Endothelial cell of umbilical vein (primary cell): ENCODE data around the gene METRN. TPM values are rescaled to one million over a fixed set of nuclear protein-coding genes. Genes with fewer than 3 reads are reported as not detected.

Experiments used
- BruUV-seq: library from RNA; stranded (reverse); fragments of 400-500 nt; replicated peaks from 2 replicates; lab custom pipeline; 2021; lab: Mats Ljungman, UMichigan
- CTCF ChIA-PET: fragments of 300-600, 350-600 bp; sonication (Branson Sonifier 250); formaldehyde crosslinking; loops from one replicate; lab custom pipeline; 2021; ENCODE audit warnings: antibody characterized with exemption, inconsistent platforms; lab: Charles Lee
- POLR2A ChIA-PET: fragments of 300-600, 350-600 bp; sonication (Branson Sonifier 250); formaldehyde crosslinking; loops from one replicate; lab custom pipeline; 2021; ENCODE audit warnings: antibody characterized with exemption, inconsistent platforms; lab: Charles Lee
- DNase-seq: peaks from one replicate; pipeline ENCODE4 v3.0.0-alpha.2; 2011; ENCODE audit warnings: low read depth, low spot score
- FAIRE-seq: peaks from 2 replicates; lab custom pipeline; 2011; peaks lifted over from hg19 to GRCh38; lab: Jason Lieb, UNC
- H2AFZ ChIP-seq: 2 replicates; pipeline ENCODE4 v1.6.0; 2012; ENCODE audit warnings: low read depth, low read length, control low read depth, inconsistent platforms
- H3K27ac ChIP-seq: 2 replicates; pipeline ENCODE4 v1.5.1; 2011; ENCODE audit warnings: low read depth, mild to moderate bottlenecking, control low read depth, low read length, moderate library complexity; ENCODE audit not compliant: insufficient read depth
- H3K27me3 ChIP-seq, 2 experiments: 2 replicates each; pipeline versions ENCODE4 v1.6.0 to v1.6.1; 2011; ENCODE audit warnings: low read length in 2 of 2, mixed read lengths in 1 of 2; ENCODE audit not compliant: control insufficient read depth in 2 of 2, insufficient read depth in 2 of 2
- H3K36me3 ChIP-seq, 2 experiments: 2 replicates in 1 of 2; 3 replicates in 1 of 2; pipeline ENCODE4 v1.5.1; 2011; ENCODE audit warnings: low read length in 2 of 2, mild to moderate bottlenecking in 1 of 2, moderate library complexity in 1 of 2; ENCODE audit not compliant: control insufficient read depth in 2 of 2, insufficient read depth in 2 of 2; ENCODE audit errors: extremely low read depth in 1 of 2
- H3K4me1 ChIP-seq: 3 replicates; pipeline ENCODE4 v1.5.1; 2011; ENCODE audit warnings: mild to moderate bottlenecking, low read length; ENCODE audit not compliant: control insufficient read depth, insufficient read depth; ENCODE audit errors: extremely low read depth
- H3K4me2 ChIP-seq: 2 replicates; pipeline ENCODE4 v1.6.1; 2011; ENCODE audit warnings: low read length, control low read depth, mixed read lengths; ENCODE audit not compliant: insufficient read depth
- H3K4me3 ChIP-seq, 3 experiments: fragments of 200-600 bp in 1 of 3; sonication (generic), shearing (Covaris generic) in 1 of 3; replicated peaks in 1 of 3; 2 replicates each; pipeline ENCODE4 v1.5.1; 2011 to 2016; ENCODE audit warnings: control low read depth in 3 of 3, low read length in 3 of 3, mild to moderate bottlenecking in 2 of 3, inconsistent platforms in 1 of 3, low read depth in 1 of 3, moderate library complexity in 1 of 3; ENCODE audit not compliant: insufficient read depth in 1 of 3
- H3K79me2 ChIP-seq: 2 replicates; pipeline ENCODE4 v1.6.0; 2012; ENCODE audit warnings: low read length, inconsistent platforms; ENCODE audit not compliant: control insufficient read depth, insufficient read depth
- H3K9ac ChIP-seq: replicated peaks from 2 replicates; pipeline ENCODE3; 2011; ENCODE audit warnings: low read length, control low read depth; ENCODE audit not compliant: insufficient read depth; ENCODE audit errors: extremely low read depth
- H3K9me1 ChIP-seq: replicated peaks from 3 replicates; pipeline ENCODE4 v1.6.0; 2011; ENCODE audit warnings: mild to moderate bottlenecking, low read length; ENCODE audit not compliant: control insufficient read depth, insufficient read depth; ENCODE audit errors: extremely low read depth
- H3K9me3 ChIP-seq: replicated peaks from 2 replicates; pipeline ENCODE4 v1.5.1; 2012; ENCODE audit warnings: low read length, inconsistent platforms; ENCODE audit not compliant: control insufficient read depth, insufficient read depth
- H4K20me1 ChIP-seq: replicated peaks from 2 replicates; pipeline ENCODE3; 2011; ENCODE audit warnings: mild to moderate bottlenecking, low read length; ENCODE audit not compliant: control insufficient read depth, insufficient read depth; ENCODE audit errors: extremely low read depth
- CTCF ChIP-seq, 2 donors: IDR thresholded peaks; 1 replicate in 1 of 2; 2 replicates in 1 of 2; pipeline ENCODE4 v1.5.1; 2011; ENCODE audit warnings: low read length in 2 of 2, mild to moderate bottlenecking in 2 of 2, moderate library complexity in 2 of 2, control low read depth in 1 of 2, inconsistent platforms in 1 of 2, low read depth in 1 of 2; ENCODE audit not compliant: insufficient read depth in 1 of 2; ENCODE audit errors: extremely low read depth in 1 of 2
- EZH2 ChIP-seq: IDR thresholded peaks from 2 replicates; pipeline ENCODE4 v1.6.1; 2012; ENCODE audit warnings: borderline replicate concordance, low read depth, mild to moderate bottlenecking, moderate library complexity, low read length, inconsistent platforms; ENCODE audit not compliant: severe bottlenecking
- FOS ChIP-seq: IDR thresholded peaks from 2 replicates; pipeline ENCODE4 v1.6.1; 2011; ENCODE audit warnings: mild to moderate bottlenecking, low read length, moderate library complexity, borderline replicate concordance; ENCODE audit not compliant: insufficient read depth
- GATA2 ChIP-seq: IDR thresholded peaks from 2 replicates; pipeline ENCODE4 v1.7.0; 2011; ENCODE audit warnings: low read depth, mild to moderate bottlenecking, moderate library complexity, mixed read lengths, low read length; ENCODE audit not compliant: insufficient read length, insufficient read depth
- JUN ChIP-seq: IDR thresholded peaks from 2 replicates; pipeline ENCODE4 v1.6.1; 2011; ENCODE audit warnings: borderline replicate concordance, low read depth; ENCODE audit not compliant: insufficient read length, insufficient read depth
- MAX ChIP-seq: IDR thresholded peaks from 2 replicates; pipeline ENCODE4 v1.6.1; 2011; ENCODE audit not compliant: insufficient read depth, insufficient read length
- MYC ChIP-seq: IDR thresholded peaks from one replicate; pipeline ENCODE4 v1.6.1; 2011; ENCODE audit warnings: mild to moderate bottlenecking, low read depth, low read length
- POLR2A ChIP-seq: IDR thresholded peaks from 2 replicates; pipeline ENCODE4 v1.6.1; 2012; ENCODE audit warnings: low read depth, mild to moderate bottlenecking, control low read depth, low read length
- POLR2AphosphoS5 ChIP-seq: IDR thresholded peaks from 2 replicates; pipeline ENCODE4 v1.6.1; 2012; ENCODE audit warnings: low read depth, mild to moderate bottlenecking, control low read depth, low read length, moderate library complexity; ENCODE audit not compliant: insufficient read depth
- dilution Hi-C: fragments of 300-500 bp; cut with MboI; formaldehyde crosslinking; loops from one replicate; pipeline ENCODE4 v1.15.0; 2019; ENCODE audit warnings: low sequenced_read_pairs; ENCODE audit not compliant: extremely low pct_ligation_motif_present
- intact Hi-C: fragments of 100-400 bp; cut with micrococcal nuclease; formaldehyde crosslinking; loops from one replicate; pipeline ENCODE4 v1.10.0; 2022
- polyA plus RNA-seq, 4 experiments: library from polyadenylated mRNA; depleted of rRNA in 3 of 4; stranded (reverse) in 3 of 4; unstranded in 1 of 4; fragments of >200 nt; gene quantifications; 2 replicates each; pipeline versions ENCODE4 v1.2.1 to v1.2.3, GENCODE V29; 2011 to 2012; ENCODE audit warnings: missing spikeins in 1 of 4
- total RNA-seq: library from RNA; stranded (reverse); gene quantifications from 2 replicates; pipeline ENCODE4 v1.2.3, GENCODE V29; 2021

The METRN gene
- total and polyA plus RNA-seq, 2 donors (not counting 3 experiments of a cell fraction or from before 2014, with no cell fraction given): 10.0 to 16.1 TPM

- H4K20me1 ChIP-seq: no peaks in the 10 kb centered on the region
- dilution Hi-C loops (no loop called here), intact Hi-C loops (no loop called here)
- peaks cover 18% of the 10 kb centered on the region for H3K79me2 ChIP-seq
- POLR2A ChIA-PET: no interaction called here
- FAIRE-seq (no peak), DNase-seq (no peak)
- H2AFZ ChIP-seq: no peak overlapping the region
- BruUV-seq: no TSS peak
- no peaks in the 10 kb centered on the region for H3K4me1 ChIP-seq
- H3K4me2 ChIP-seq: no peak overlapping the region
- no peaks in the 10 kb centered on the region for H3K9me1 ChIP-seq
- peaks cover 2 to 18% of the 10 kb centered on the region in 2 experiments for H3K36me3 ChIP-seq
- TF ChIP-seq MYC: no peak
- no peaks in the 10 kb centered on the region for H3K27me3 ChIP-seq
- H3K27ac ChIP-seq: no peak overlapping the region
- H3K4me3 ChIP-seq: no peak overlapping the region
- H3K9ac ChIP-seq: no peak overlapping the region
- no peaks in the 10 kb centered on the region for H3K9me3 ChIP-seq
- CTCF ChIA-PET: no interaction called here
Measured at GRCh38 chr16:666572-666971, 48.3 kb upstream of the METRN start.

- TF ChIP-seq GATA2 (no peak), POLR2AphosphoS5 (no peak), FOS (no peak), JUN (no peak), CTCF (IDR thresholded peaks at IDR 0.05; ENCODE audit: extremely low read depth in 1 of 2, insufficient read depth in 1 of 2, low read depth in 1 of 2, low read length in 2 of 2) (no peak), EZH2 (no peak), POLR2A (no peak), MYC (no peak), MAX (no peak)
- Histone ChIP-seq H2AFZ (peak overlapping the region; percentile 79), H3K9me1 (no peaks in the 10 kb centered on the region), H3K9me3 (no peaks in the 10 kb centered on the region), H3K27me3 (no peaks in the 10 kb centered on the region), H4K20me1 (no peaks in the 10 kb centered on the region), H3K27ac (no peak overlapping the region), H3K79me2 (peaks cover 18% of the 10 kb centered on the region), H3K9ac (no peak overlapping the region), H3K4me3 (no peak overlapping the region), H3K4me1 (no peaks in the 10 kb centered on the region), H3K4me2 (no peak overlapping the region), H3K36me3 (peaks cover 3 to 22% of the 10 kb centered on the region in 2 experiments)
- FAIRE-seq (no peak), DNase-seq (no peak)
- BruUV-seq: no TSS peak
- POLR2A ChIA-PET: no interaction called here
- intact Hi-C loops (no loop called here), dilution Hi-C loops (no loop called here)
- CTCF ChIA-PET: interaction anchor here (0.7 to 1.8 kb wide), 4 partner anchors 9 to 88 kb away, joined by 3 to 6 read pairs (median 4); no protein-coding TSS in a partner anchor
Measured at GRCh38 chr16:667113-667779, 47.7 kb upstream of the METRN start.
